T-helper 2 cell treated with Interferon-gamma antibody and Interleukin-4, amounts not matched to agents 100 ng/mL and 5 ng/mL, for 36 hours (primary cell): ENCODE results near the gene NKD2. TPM values are rescaled to one million over a fixed set of nuclear protein-coding genes. Genes with fewer than 3 reads are reported as not detected.

Experiments used
- intact Hi-C: fragments of 100-400 bp; cut with micrococcal nuclease; formaldehyde crosslinking; loops from one replicate; pipeline ENCODE4 v1.15.1; 2023
- total RNA-seq: library from RNA; stranded (reverse); gene quantifications from 2 replicates; pipeline ENCODE4 v1.2.3, GENCODE V29; 2022

Gene NKD2
- total RNA-seq, 1 donor from 2014 or later = 34.4 TPM

- intact Hi-C loops = no loop called here
Measured at GRCh38 chr5:998246-999031, 10.2 kb upstream of the NKD2 start.

GRCh38 chr5:999032-999501, 9.5 kb upstream of the NKD2 start:
- intact Hi-C loops = no loop called here

GRCh38 chr5:999724-1000123, 8.9 kb upstream of the NKD2 start:
- intact Hi-C loops = loop anchor here (10.0 kb wide), 1 partner anchor 105 kb away; no protein-coding TSS in a partner anchor

- intact Hi-C loops = loop anchor here (10.0 kb wide), 1 partner anchor 104 kb away; no protein-coding TSS in a partner anchor
Measured at GRCh38 chr5:1000329-1000728, 8.3 kb upstream of the NKD2 start.

GRCh38 chr5:1000831-1001230, 7.8 kb upstream of the NKD2 start:
- intact Hi-C loops = loop anchor here (10.0 kb wide), 1 partner anchor 104 kb away; no protein-coding TSS in a partner anchor

GRCh38 chr5:1001406-1002270, 7.0 kb upstream of the NKD2 start:
- intact Hi-C loops = loop anchor here (10.0 kb wide), 1 partner anchor 103 kb away; no protein-coding TSS in a partner anchor

GRCh38 chr5:1002271-1002546, 6.4 kb upstream of the NKD2 start:
- intact Hi-C loops = loop anchor here (10.0 kb wide), 1 partner anchor 103 kb away; no protein-coding TSS in a partner anchor

- intact Hi-C loops = loop anchor here (10.0 kb wide), 1 partner anchor 102 kb away; no protein-coding TSS in a partner anchor
Measured at GRCh38 chr5:1002836-1003235, 5.8 kb upstream of the NKD2 start.

GRCh38 chr5:1003296-1003937, 5.2 kb upstream of the NKD2 start:
- intact Hi-C loops = loop anchor here (10.0 kb wide), 1 partner anchor 101 kb away; no protein-coding TSS in a partner anchor

- intact Hi-C loops = loop anchor here (2.0 to 10.0 kb wide), 2 partner anchors 40 to 100 kb away; no protein-coding TSS in a partner anchor
Measured at GRCh38 chr5:1004461-1005248, 3.9 kb upstream of the NKD2 start.

GRCh38 chr5:1005249-1005851, 3.3 kb upstream of the NKD2 start:
- intact Hi-C loops = loop anchor here (2.0 to 10.0 kb wide), 2 partner anchors 41 to 99 kb away; no protein-coding TSS in a partner anchor

GRCh38 chr5:1005904-1006655, 2.5 kb upstream of the NKD2 start:
- intact Hi-C loops = loop anchor here (2.0 to 10.0 kb wide), 2 partner anchors 41 to 99 kb away; no protein-coding TSS in a partner anchor

- intact Hi-C loops = loop anchor here (10.0 kb wide), 1 partner anchor 98 kb away; no protein-coding TSS in a partner anchor
Measured at GRCh38 chr5:1006656-1007071, 1.9 kb upstream of the NKD2 start.

GRCh38 chr5:1007221-1007680, 1.4 kb upstream of the NKD2 start:
- intact Hi-C loops = loop anchor here (10.0 kb wide), 1 partner anchor 98 kb away; no protein-coding TSS in a partner anchor

- intact Hi-C loops = loop anchor here (2.0 to 10.0 kb wide), 2 partner anchors 97 to 133 kb away; no protein-coding TSS in a partner anchor
Measured at GRCh38 chr5:1007681-1008450, 736 bp upstream of the NKD2 start.

- intact Hi-C loops = loop anchor here (2.0 to 10.0 kb wide), 2 partner anchors 95 to 131 kb away; no protein-coding TSS in a partner anchor
Measured at GRCh38 chr5:1009359-1010180, 968 bp downstream of the NKD2 start.

GRCh38 chr5:1010181-1010510, 1.5 kb downstream of the NKD2 start:
- intact Hi-C loops = no loop called here
